Hepatocyte (in vitro differentiated cells): ENCODE results near the gene RSU1. TPM values are rescaled to one million over a fixed set of nuclear protein-coding genes. Genes with fewer than 3 reads are reported as not detected.
A peak's percentile ranks its signal among the peaks of the same experiment; 100 is the strongest.

ENCODE experiments used
- DNase-seq: peaks from one replicate; pipeline ENCODE4 v3.0.0-alpha.2; 2016; ENCODE audit warnings: low spot score
- H2AFZ ChIP-seq: fragments of 200-600 bp; sonication (generic); 2 replicates; pipeline ENCODE4 v1.6.0; 2016; ENCODE audit warnings: antibody characterized with exemption, mild to moderate bottlenecking
- H3K27ac ChIP-seq: fragments of 200-600 bp; sonication (generic); 2 replicates; pipeline ENCODE4 v1.5.1; 2016; ENCODE audit warnings: mild to moderate bottlenecking
- H3K27me3 ChIP-seq: fragments of 200-600 bp; sonication (generic); 2 replicates; pipeline ENCODE4 v1.6.1; 2016
- H3K36me3 ChIP-seq: fragments of 200-600 bp; sonication (generic); replicated peaks from 2 replicates; pipeline ENCODE4 v1.5.1; 2016; ENCODE audit warnings: low read depth; ENCODE audit not compliant: insufficient read depth
- H3K4me1 ChIP-seq: fragments of 200-600 bp; sonication (generic); 2 replicates; pipeline ENCODE4 v1.5.1; 2016; ENCODE audit warnings: mild to moderate bottlenecking, moderate library complexity; ENCODE audit not compliant: insufficient read depth
- H3K4me2 ChIP-seq: fragments of 200-600 bp; sonication (generic); 2 replicates; pipeline ENCODE4 v1.6.0; 2016
- H3K4me3 ChIP-seq: fragments of 200-600 bp; sonication (generic); 2 replicates; pipeline ENCODE4 v1.5.1; 2016; ENCODE audit warnings: mild to moderate bottlenecking
- H3K79me2 ChIP-seq: fragments of 200-600 bp; sonication (generic); 2 replicates; pipeline ENCODE4 v1.6.0; 2017; ENCODE audit warnings: mild to moderate bottlenecking
- H3K9me2 ChIP-seq: fragments of 200-600 bp; sonication (generic); replicated peaks from 2 replicates; pipeline ENCODE4 v1.6.0; 2017; ENCODE audit warnings: mild to moderate bottlenecking; ENCODE audit not compliant: insufficient read depth
- H3K9me3 ChIP-seq: fragments of 200-600 bp; sonication (generic); 2 replicates; pipeline ENCODE4 v1.5.1; 2016; ENCODE audit warnings: low read depth, mild to moderate bottlenecking
- H4K20me1 ChIP-seq: fragments of 200-600 bp; sonication (generic); 2 replicates; pipeline ENCODE4 v1.6.0; 2016; ENCODE audit warnings: mild to moderate bottlenecking; ENCODE audit not compliant: insufficient read depth, poor library complexity, severe bottlenecking
- CTCF ChIP-seq: fragments of 200-600 bp; sonication (generic); IDR thresholded peaks from 2 replicates; pipeline ENCODE4 v1.5.1; 2016; ENCODE audit warnings: antibody characterized with exemption, mild to moderate bottlenecking; ENCODE audit not compliant: poor library complexity
- EZH2 ChIP-seq: fragments of 200-600 bp; sonication (generic); IDR thresholded peaks from 2 replicates; pipeline ENCODE4 v1.6.1; 2016; ENCODE audit warnings: antibody characterized with exemption, mild to moderate bottlenecking, borderline replicate concordance
- EZH2phosphoT487 ChIP-seq: fragments of 200-600 bp; sonication (generic); IDR thresholded peaks from one replicate; pipeline ENCODE4 v1.6.1; 2018; ENCODE audit warnings: antibody characterized with exemption, mild to moderate bottlenecking, low read depth, moderate library complexity; ENCODE audit not compliant: unreplicated experiment, severe bottlenecking
- WGBS: methylation state at CpG from one replicate; pipeline ENCODE4 v1.1.6; 2016; ENCODE audit warnings: low lambda C conversion rate; ENCODE audit errors: missing lambda C conversion rate; 5-methylcytosine and 5-hydroxymethylcytosine counted together
- polyA plus RNA-seq: library from polyadenylated mRNA; unstranded; fragments of >200 nt; fragmentation: Nextera tagmentation; extraction: Ambion mirVana; gene quantifications from 2 replicates; pipeline ENCODE4 v1.2.1, GENCODE V29; 2016
- total RNA-seq: library from RNA; depleted of rRNA; stranded (reverse); fragments of >200 nt; gene quantifications from 2 replicates; pipeline ENCODE4 v1.2.3, GENCODE V29; 2014

The RSU1 gene
- total and polyA plus RNA-seq, 2 experiments from 2014 or later: 37.0 to 52.3 TPM

- Histone ChIP-seq H3K4me2 (no peak overlapping the region), H3K79me2 (no peaks in the 10 kb centered on the region), H3K36me3 (no peaks in the 10 kb centered on the region), H3K4me3 (no peak overlapping the region), H3K4me1 (no peaks in the 10 kb centered on the region), H2AFZ (no peak overlapping the region), H4K20me1 (no peaks in the 10 kb centered on the region), H3K9me2 (no peaks in the 10 kb centered on the region), H3K9me3 (no peaks in the 10 kb centered on the region), H3K27ac (no peak overlapping the region), H3K27me3 (no peaks in the 10 kb centered on the region)
- WGBS: 48% methylated on average over 5 of the region's 5 CpGs
- TF ChIP-seq CTCF (no peak), EZH2phosphoT487 (no peak), EZH2 (no peak)
- no peak for DNase-seq
These were observed 257.9 kb downstream of the RSU1 start for GRCh38 chr10:16559236-16559773.

GRCh38 chr10:16547973-16548372 lies 269.3 kb downstream of the RSU1 start:
- Histone ChIP-seq H3K27me3 (no peaks in the 10 kb centered on the region), H3K9me2 (no peaks in the 10 kb centered on the region), H3K27ac (no peak overlapping the region), H3K36me3 (no peaks in the 10 kb centered on the region), H3K4me3 (no peak overlapping the region), H3K4me2 (no peak overlapping the region), H2AFZ (no peak overlapping the region), H4K20me1 (no peaks in the 10 kb centered on the region), H3K79me2 (no peaks in the 10 kb centered on the region), H3K4me1 (no peaks in the 10 kb centered on the region), H3K9me3 (no peaks in the 10 kb centered on the region)
- 96% methylated on average over 4 of the region's 4 CpGs for WGBS
- DNase-seq: no peak
- TF ChIP-seq EZH2phosphoT487 (no peak), EZH2 (no peak), CTCF (no peak)

GRCh38 chr10:16545116-16545736 lies 272.0 kb downstream of the RSU1 start:
- Histone ChIP-seq H3K4me1 (no peaks in the 10 kb centered on the region), H3K4me3 (no peak overlapping the region), H4K20me1 (no peaks in the 10 kb centered on the region), H3K36me3 (no peaks in the 10 kb centered on the region), H3K27ac (no peak overlapping the region), H3K9me2 (no peaks in the 10 kb centered on the region), H3K4me2 (no peak overlapping the region), H3K79me2 (no peaks in the 10 kb centered on the region), H2AFZ (no peak overlapping the region), H3K9me3 (no peaks in the 10 kb centered on the region), H3K27me3 (no peaks in the 10 kb centered on the region)
- TF ChIP-seq EZH2: no peak
- TF ChIP-seq CTCF: peak; percentile 68
- TF ChIP-seq EZH2phosphoT487: no peak
- 36% methylated on average over 7 of the region's 7 CpGs for WGBS
- DNase-seq: peak; percentile 43

GRCh38 chr10:16544591-16544990 lies 272.6 kb downstream of the RSU1 start:
- Histone ChIP-seq H3K27me3 (no peaks in the 10 kb centered on the region), H3K36me3 (no peaks in the 10 kb centered on the region), H3K9me2 (no peaks in the 10 kb centered on the region), H2AFZ (no peak overlapping the region), H3K4me3 (no peak overlapping the region), H3K4me2 (no peak overlapping the region), H3K9me3 (no peaks in the 10 kb centered on the region), H3K79me2 (no peaks in the 10 kb centered on the region), H4K20me1 (no peaks in the 10 kb centered on the region), H3K27ac (no peak overlapping the region), H3K4me1 (no peaks in the 10 kb centered on the region)
- DNase-seq: no peak
- TF ChIP-seq CTCF (no peak), EZH2 (no peak)
- 93% methylated on average over 4 of the region's 4 CpGs for WGBS
